Subcutaneous abdominal adipose tissue (tissue), 5 donors: ENCODE results near the gene TBC1D5.

Experiments
- H3K27ac ChIP-seq: one replicate; pipeline ENCODE4 v1.7.0; 2013; ENCODE audit warnings: low read depth, mild to moderate bottlenecking, inconsistent platforms, low read length, moderate library complexity
- H3K27me3 ChIP-seq, 5 donors: one replicate each; pipeline ENCODE4 v1.7.0; 2013; ENCODE audit warnings: low read length in 5 of 5, inconsistent platforms in 1 of 5; ENCODE audit not compliant: control insufficient read depth in 5 of 5, insufficient read depth in 4 of 5
- H3K36me3 ChIP-seq, 5 donors: one replicate each; pipeline ENCODE4 v1.7.0; 2013; ENCODE audit warnings: low read length in 5 of 5; ENCODE audit not compliant: control insufficient read depth in 5 of 5, insufficient read depth in 5 of 5
- H3K4me1 ChIP-seq, 5 donors: one replicate each; pipeline ENCODE4 v1.7.0; 2013; ENCODE audit warnings: low read length in 5 of 5, mild to moderate bottlenecking in 3 of 5, moderate library complexity in 1 of 5; ENCODE audit not compliant: control insufficient read depth in 5 of 5, insufficient read depth in 5 of 5
- H3K4me3 ChIP-seq, 5 donors: one replicate each; pipeline ENCODE4 v1.7.0; 2013; ENCODE audit warnings: low read length in 5 of 5, low read depth in 1 of 5
- H3K9ac ChIP-seq, 5 donors: one replicate each; pipeline ENCODE4 v1.7.0; 2013; ENCODE audit warnings: low read length in 5 of 5, mild to moderate bottlenecking in 4 of 5, moderate library complexity in 3 of 5
- H3K9me3 ChIP-seq, 5 donors: one replicate each; pipeline ENCODE4 v1.7.0; 2013; ENCODE audit warnings: low read length in 5 of 5; ENCODE audit not compliant: control insufficient read depth in 5 of 5
- donor health status: healthy.
- donor health status: healthy.
- donor health status: healthy.
- donor health status: healthy.
- donor health status: healthy.

TBC1D5 gene

GRCh38 chr3:17489139-17489538 lies 253.3 kb downstream of the TBC1D5 start:
- Histone ChIP-seq H3K4me1 (peaks cover 0 to under 1% (median 0%) of the 10 kb centered on the region in 5 donors), H3K9ac (no peak overlapping the region), H3K27ac (no peak overlapping the region), H3K9me3 (peaks cover 0 to 12% (median 3%) of the 10 kb centered on the region in 5 donors), H3K36me3 (peaks cover 0 to 10% (median 0%) of the 10 kb centered on the region in 5 donors), H3K4me3 (no peak overlapping the region), H3K27me3 (no peaks in the 10 kb centered on the region)

- H3K9ac ChIP-seq: no peak overlapping the region
- peaks cover 0 to 17% (median 4%) of the 10 kb centered on the region in 5 donors for H3K36me3 ChIP-seq
- H3K4me3 ChIP-seq: no peak overlapping the region
- H3K4me1 ChIP-seq: no peaks in the 10 kb centered on the region
- H3K27me3 ChIP-seq: no peaks in the 10 kb centered on the region
- no peak overlapping the region for H3K27ac ChIP-seq
- H3K9me3 ChIP-seq: no peaks in the 10 kb centered on the region
Measured at GRCh38 chr3:17481116-17481515, 261.3 kb downstream of the TBC1D5 start.

DNA sequence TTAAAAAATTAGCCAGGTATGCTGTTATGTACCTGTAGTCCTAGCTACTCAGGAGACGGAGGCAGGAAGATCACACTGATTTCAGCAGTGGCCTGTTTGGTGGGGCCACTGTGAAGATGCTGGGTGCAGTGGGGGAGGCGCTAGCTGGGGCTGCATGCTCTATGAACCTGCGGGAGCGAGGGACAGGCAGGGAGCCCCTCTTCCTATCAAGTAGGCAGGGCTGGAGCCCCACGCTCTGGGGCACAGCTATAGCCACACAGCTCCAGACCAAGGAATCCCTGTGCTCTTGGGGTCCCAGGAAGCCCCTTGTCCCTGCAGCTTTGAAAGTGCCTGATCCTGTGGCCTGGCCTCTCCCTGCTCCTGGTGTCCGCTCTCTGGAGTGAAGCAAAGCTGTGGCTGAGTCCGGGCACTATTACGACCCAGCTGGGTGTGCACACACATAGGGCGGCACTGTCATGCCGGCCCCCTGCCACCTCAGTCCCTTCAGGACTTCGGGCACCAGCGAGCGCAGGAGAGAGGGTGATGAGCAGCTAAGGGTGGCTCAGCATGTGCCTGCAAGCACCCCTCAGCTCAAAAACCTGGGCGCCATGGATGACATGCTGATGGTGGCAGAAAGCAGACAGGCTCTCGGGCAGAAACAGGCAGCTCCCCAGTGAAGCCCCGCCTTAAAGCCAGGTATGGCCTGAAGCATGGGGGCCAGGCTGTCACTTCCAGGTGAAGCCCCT lies 262.6 kb downstream of the TBC1D5 start:
- Histone ChIP-seq H3K9me3 (no peaks in the 10 kb centered on the region), H3K36me3 (peaks cover 0 to 17% (median 4%) of the 10 kb centered on the region in 5 donors), H3K27me3 (no peaks in the 10 kb centered on the region), H3K4me3 (no peak overlapping the region), H3K4me1 (no peaks in the 10 kb centered on the region), H3K27ac (no peak overlapping the region), H3K9ac (no peak overlapping the region)

- H3K4me3 ChIP-seq: no peak overlapping the region
- no peaks in the 10 kb centered on the region for H3K9me3 ChIP-seq
- H3K27me3 ChIP-seq: no peaks in the 10 kb centered on the region
- no peak overlapping the region for H3K9ac ChIP-seq
- H3K4me1 ChIP-seq: no peaks in the 10 kb centered on the region
- H3K27ac ChIP-seq: no peak overlapping the region
- peaks cover 0 to 17% (median 4%) of the 10 kb centered on the region in 5 donors for H3K36me3 ChIP-seq
Measured at GRCh38 chr3:17478673-17479072, 263.8 kb downstream of the TBC1D5 start.

GRCh38 chr3:17473761-17474160 lies 268.7 kb downstream of the TBC1D5 start:
- Histone ChIP-seq H3K9me3 (no peaks in the 10 kb centered on the region), H3K9ac (no peak overlapping the region), H3K4me1 (peaks cover 0 to 3% (median 0%) of the 10 kb centered on the region in 5 donors), H3K36me3 (no peaks in the 10 kb centered on the region), H3K4me3 (no peak overlapping the region), H3K27ac (no peak overlapping the region), H3K27me3 (no peaks in the 10 kb centered on the region)

- H3K4me3 ChIP-seq: no peak overlapping the region
- H3K27ac ChIP-seq: no peak overlapping the region
- H3K36me3 ChIP-seq: no peaks in the 10 kb centered on the region
- H3K27me3 ChIP-seq: no peaks in the 10 kb centered on the region
- no peak overlapping the region for H3K9ac ChIP-seq
- no peaks in the 10 kb centered on the region for H3K9me3 ChIP-seq
- peaks cover 0 to 3% (median 0%) of the 10 kb centered on the region in 5 donors for H3K4me1 ChIP-seq
Measured at GRCh38 chr3:17469954-17470353, 272.5 kb downstream of the TBC1D5 start.

DNA sequence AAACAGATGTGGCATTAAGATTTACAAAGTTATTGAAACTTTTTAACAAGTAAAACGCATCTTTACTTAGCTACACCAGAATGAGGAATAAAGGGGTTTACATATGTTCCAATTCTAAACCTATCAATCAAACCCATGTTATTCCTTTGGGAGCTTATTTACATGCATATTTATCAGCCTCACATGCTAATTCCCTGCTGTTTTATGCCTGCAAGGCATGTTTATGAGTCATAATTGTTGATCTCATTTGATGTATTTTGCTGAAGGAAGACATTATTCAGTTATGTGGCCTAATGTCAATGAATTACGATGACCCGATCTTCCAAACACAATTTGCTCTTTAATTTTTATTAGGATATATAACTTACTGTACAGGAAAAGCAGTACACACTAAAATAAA lies 272.9 kb downstream of the TBC1D5 start:
- H3K27me3 ChIP-seq: no peaks in the 10 kb centered on the region
- peaks cover 0 to 3% (median 0%) of the 10 kb centered on the region in 5 donors for H3K4me1 ChIP-seq
- no peaks in the 10 kb centered on the region for H3K9me3 ChIP-seq
- H3K27ac ChIP-seq: no peak overlapping the region
- no peak overlapping the region for H3K9ac ChIP-seq
- H3K36me3 ChIP-seq: no peaks in the 10 kb centered on the region
- no peak overlapping the region for H3K4me3 ChIP-seq

GRCh38 chr3:17466028-17466427 lies 276.4 kb downstream of the TBC1D5 start:
- H3K9me3 ChIP-seq: no peaks in the 10 kb centered on the region
- no peak overlapping the region for H3K27ac ChIP-seq
- H3K27me3 ChIP-seq: no peaks in the 10 kb centered on the region
- peaks cover 0 to 3% (median 0%) of the 10 kb centered on the region in 5 donors for H3K4me1 ChIP-seq
- H3K4me3 ChIP-seq: no peak overlapping the region
- no peak overlapping the region for H3K9ac ChIP-seq
- no peaks in the 10 kb centered on the region for H3K36me3 ChIP-seq

GRCh38 chr3:17459470-17459993 lies 282.9 kb downstream of the TBC1D5 start:
- Histone ChIP-seq H3K4me1 (no peaks in the 10 kb centered on the region), H3K9me3 (no peaks in the 10 kb centered on the region), H3K36me3 (no peaks in the 10 kb centered on the region), H3K9ac (no peak overlapping the region), H3K27ac (no peak overlapping the region), H3K27me3 (no peaks in the 10 kb centered on the region), H3K4me3 (no peak overlapping the region)

- Histone ChIP-seq H3K36me3 (peaks cover 0 to 5% (median 0%) of the 10 kb centered on the region in 5 donors), H3K4me1 (no peaks in the 10 kb centered on the region), H3K9me3 (no peaks in the 10 kb centered on the region), H3K9ac (no peak overlapping the region), H3K27me3 (no peaks in the 10 kb centered on the region), H3K4me3 (no peak overlapping the region), H3K27ac (no peak overlapping the region)
Measured at GRCh38 chr3:17456650-17457049, 285.8 kb downstream of the TBC1D5 start.
